ENCODE results near the gene ZC3H8. TPM values are rescaled to one million over a fixed set of nuclear protein-coding genes. Genes with fewer than 3 reads are reported as not detected.

The ZC3H8 gene
- total RNA-seq, 1 donor from 2014 or later, result 13.1 TPM

- no peak for TF ChIP-seq CTCF (IDR thresholded peaks at IDR 0.05; ENCODE audit: partially characterized antibody, unreplicated experiment)
- H3K4me3 Mint-ChIP-seq (ENCODE audit: unreplicated experiment), result no peak overlapping the region
- no peak overlapping the region for H3K27ac Mint-ChIP-seq (ENCODE audit: unreplicated experiment)
- H3K36me3 Mint-ChIP-seq (ENCODE audit: unreplicated experiment), result peaks cover 11% of the 10 kb centered on the region
- DNase-seq, result no peak
- peaks cover 5% of the 10 kb centered on the region for H3K9me3 Mint-ChIP-seq (ENCODE audit: unreplicated experiment)
- H3K4me1 Mint-ChIP-seq (ENCODE audit: low read depth, unreplicated experiment), result peaks cover 7% of the 10 kb centered on the region
- H3K27me3 Mint-ChIP-seq (ENCODE audit: unreplicated experiment), result peaks cover 12% of the 10 kb centered on the region
Measured at GRCh38 chr2:112184121-112184520, 70.7 kb downstream of the ZC3H8 start.

GRCh38 chr2:112183327-112184025, 71.4 kb downstream of the ZC3H8 start:
- Mint-ChIP-seq H3K27me3 (ENCODE audit: unreplicated experiment) (peaks cover 12% of the 10 kb centered on the region), H3K36me3 (ENCODE audit: unreplicated experiment) (peaks cover 11% of the 10 kb centered on the region), H3K4me1 (ENCODE audit: low read depth, unreplicated experiment) (peaks cover 7% of the 10 kb centered on the region), H3K4me3 (ENCODE audit: unreplicated experiment) (no peak overlapping the region), H3K27ac (ENCODE audit: unreplicated experiment) (no peak overlapping the region), H3K9me3 (ENCODE audit: unreplicated experiment) (peaks cover 5% of the 10 kb centered on the region)
- DNase-seq, result no peak
- TF ChIP-seq CTCF (IDR thresholded peaks at IDR 0.05; ENCODE audit: partially characterized antibody, unreplicated experiment), result no peak

- H3K27ac Mint-ChIP-seq (ENCODE audit: unreplicated experiment), result no peak overlapping the region
- H3K4me3 Mint-ChIP-seq (ENCODE audit: unreplicated experiment), result no peak overlapping the region
- H3K36me3 Mint-ChIP-seq (ENCODE audit: unreplicated experiment), result peaks cover 10% of the 10 kb centered on the region
- H3K27me3 Mint-ChIP-seq (ENCODE audit: unreplicated experiment), result peaks cover 12% of the 10 kb centered on the region
- DNase-seq, result peak; percentile 50
- peaks cover 5% of the 10 kb centered on the region for H3K9me3 Mint-ChIP-seq (ENCODE audit: unreplicated experiment)
- TF ChIP-seq CTCF (IDR thresholded peaks at IDR 0.05; ENCODE audit: partially characterized antibody, unreplicated experiment), result no peak
- peaks cover 7% of the 10 kb centered on the region for H3K4me1 Mint-ChIP-seq (ENCODE audit: low read depth, unreplicated experiment)
Measured at GRCh38 chr2:112182581-112183034, 72.2 kb downstream of the ZC3H8 start.

- Mint-ChIP-seq H3K36me3 (ENCODE audit: unreplicated experiment) (peaks cover 7% of the 10 kb centered on the region), H3K27me3 (ENCODE audit: unreplicated experiment) (peaks cover 12% of the 10 kb centered on the region), H3K27ac (ENCODE audit: unreplicated experiment) (no peak overlapping the region), H3K4me3 (ENCODE audit: unreplicated experiment) (no peak overlapping the region), H3K9me3 (ENCODE audit: unreplicated experiment) (peaks cover 7% of the 10 kb centered on the region), H3K4me1 (ENCODE audit: low read depth, unreplicated experiment) (peaks cover 7% of the 10 kb centered on the region)
- no peak for TF ChIP-seq CTCF (IDR thresholded peaks at IDR 0.05; ENCODE audit: partially characterized antibody, unreplicated experiment)
- peak; percentile 34 for DNase-seq
Measured at GRCh38 chr2:112181571-112182290, 73.1 kb downstream of the ZC3H8 start.

Measured in glutamatergic neuron (in vitro differentiated cells).